ENCODE measurements around the gene TMBIM4.

TMBIM4 gene

GRCh38 chr12:66092559-66093269 is 77.1 kb downstream of the TMBIM4 start:
- no peak for DNase-seq (ENCODE audit: low spot score)

DNA sequence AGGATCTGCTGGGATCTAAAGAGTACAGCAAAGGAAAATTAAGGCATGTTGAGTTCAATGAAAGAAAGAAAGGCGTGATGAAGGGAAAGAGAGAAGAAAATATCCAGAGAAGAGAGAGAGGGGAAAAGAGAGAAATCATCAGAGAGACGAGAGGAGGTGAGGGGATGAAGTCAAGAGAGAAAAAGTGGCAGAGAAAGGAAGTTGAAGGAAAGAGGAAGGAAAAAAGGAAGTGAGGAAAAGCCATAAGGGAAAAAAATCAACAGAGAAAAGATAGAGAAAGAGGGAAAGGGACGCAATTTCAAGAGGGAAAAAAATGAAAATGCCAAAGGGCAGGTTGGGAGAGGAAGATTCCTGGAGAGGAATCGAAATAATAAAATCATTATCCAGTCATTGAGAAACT is 79.6 kb downstream of the TMBIM4 start:
- no peak for DNase-seq (ENCODE audit: low spot score)

- peak; percentile 78 for DNase-seq (ENCODE audit: low spot score)
These were observed 82.3 kb downstream of the TMBIM4 start for GRCh38 chr12:66087365-66087943.

GRCh38 chr12:66085998-66086397 is 83.8 kb downstream of the TMBIM4 start:
- no peak for DNase-seq (ENCODE audit: low spot score)
